H9 (cell line): ENCODE data around the gene DPYSL5. TPM values are rescaled to one million over a fixed set of nuclear protein-coding genes. Genes with fewer than 3 reads are reported as not detected.

Experiments
- DNase-seq: peaks from one replicate; pipeline ENCODE4 v3.0.0-alpha.2; 2017
- H2AFZ ChIP-seq: one replicate; pipeline ENCODE4 v1.6.1; 2013; ENCODE audit warnings: mild to moderate bottlenecking, low read length, control low read depth, moderate library complexity
- H2AK5ac ChIP-seq: 2 replicates; pipeline ENCODE4 v1.6.1; 2013; ENCODE audit warnings: low read length, control low read depth, mixed read lengths; ENCODE audit not compliant: insufficient read length
- H2BK120ac ChIP-seq: one replicate; pipeline ENCODE4 v1.6.1; 2013; ENCODE audit warnings: low read depth, mild to moderate bottlenecking, low read length, control low read depth, inconsistent platforms; ENCODE audit not compliant: poor library complexity, severe bottlenecking
- H2BK12ac ChIP-seq: 2 replicates; pipeline ENCODE4 v1.6.1; 2013; ENCODE audit warnings: low read length, control low read depth, mixed read lengths, low read depth; ENCODE audit not compliant: insufficient read length
- H2BK15ac ChIP-seq: 2 replicates; pipeline ENCODE4 v1.6.1; 2013; ENCODE audit warnings: low read depth, low read length, control low read depth
- H2BK20ac ChIP-seq: one replicate; pipeline ENCODE4 v1.6.1; 2013; ENCODE audit warnings: low read depth, mild to moderate bottlenecking, low read length, control low read depth, inconsistent platforms; ENCODE audit not compliant: poor library complexity, severe bottlenecking
- H2BK5ac ChIP-seq: 2 replicates; pipeline ENCODE4 v1.6.1; 2013; ENCODE audit warnings: low read length, control low read depth, mixed read lengths; ENCODE audit not compliant: insufficient read length
- H3K14ac ChIP-seq: 2 replicates; pipeline ENCODE4 v1.6.1; 2013; ENCODE audit warnings: low read length, control low read depth; ENCODE audit not compliant: insufficient read depth
- H3K18ac ChIP-seq: 2 replicates; pipeline ENCODE4 v1.6.1; 2013; ENCODE audit warnings: low read depth, mild to moderate bottlenecking, mixed read lengths, low read length, control low read depth; ENCODE audit not compliant: insufficient read length
- H3K23ac ChIP-seq: 2 replicates; pipeline ENCODE4 v1.6.1; 2013; ENCODE audit warnings: low read length, control low read depth, mixed read lengths, low read depth; ENCODE audit not compliant: insufficient read length
- H3K23me2 ChIP-seq: 2 replicates; pipeline ENCODE4 v1.6.1; 2013; ENCODE audit warnings: low read depth, mild to moderate bottlenecking, mixed read lengths, low read length, control low read depth; ENCODE audit not compliant: insufficient read length, poor library complexity, severe bottlenecking
- H3K27ac ChIP-seq: 2 replicates; pipeline ENCODE4 v1.5.1; 2013; ENCODE audit warnings: low read length, control low read depth, mixed read lengths, low read depth; ENCODE audit not compliant: insufficient read length
- H3K27me3 ChIP-seq: 2 replicates; pipeline ENCODE4 v1.6.1; 2013; ENCODE audit warnings: low read length, control low read depth, inconsistent platforms; ENCODE audit not compliant: insufficient read depth
- H3K4ac ChIP-seq: 2 replicates; pipeline ENCODE4 v1.6.1; 2013; ENCODE audit warnings: low read depth, mild to moderate bottlenecking, control low read depth, inconsistent platforms, low read length, moderate library complexity
- H3K4me1 ChIP-seq: 2 replicates; pipeline ENCODE4 v1.6.1; 2013; ENCODE audit warnings: low read length, control low read depth, inconsistent platforms; ENCODE audit not compliant: insufficient read depth
- H3K4me2 ChIP-seq: 2 replicates; pipeline ENCODE4 v1.6.1; 2013; ENCODE audit warnings: low read length, control low read depth, mixed read lengths; ENCODE audit not compliant: insufficient read length, insufficient read depth
- H3K56ac ChIP-seq: 2 replicates; pipeline ENCODE4 v1.6.1; 2013; ENCODE audit warnings: low read depth, mild to moderate bottlenecking, mixed read lengths, low read length, control low read depth; ENCODE audit not compliant: insufficient read length
- H3K79me1 ChIP-seq: 2 replicates; pipeline ENCODE4 v1.6.1; 2013; ENCODE audit warnings: low read depth, mild to moderate bottlenecking, moderate library complexity, low read length, control low read depth, inconsistent platforms; ENCODE audit not compliant: insufficient read depth, poor library complexity, severe bottlenecking
- H3K79me2 ChIP-seq: 2 replicates; pipeline ENCODE4 v1.6.1; 2013; ENCODE audit warnings: low read length, control low read depth, inconsistent platforms; ENCODE audit not compliant: insufficient read depth
- H3K9ac ChIP-seq: 2 replicates; pipeline ENCODE4 v1.6.1; 2013; ENCODE audit warnings: low read length, control low read depth, mixed read lengths; ENCODE audit not compliant: insufficient read length; ENCODE audit errors: extremely low read depth
- H3K9me3 ChIP-seq: one replicate; pipeline ENCODE4 v1.6.1; 2013; ENCODE audit warnings: low read depth, low read length, inconsistent platforms; ENCODE audit not compliant: control insufficient read depth
- H3T11ph ChIP-seq: one replicate; pipeline ENCODE4 v1.6.1; 2013; ENCODE audit warnings: mild to moderate bottlenecking, low read length, control low read depth, inconsistent platforms
- H4K20me1 ChIP-seq: one replicate; pipeline ENCODE4 v1.6.1; 2013; ENCODE audit not compliant: control insufficient read depth, insufficient read length, insufficient read depth
- H4K5ac ChIP-seq: 2 replicates; pipeline ENCODE4 v1.6.1; 2013; ENCODE audit warnings: low read depth, mild to moderate bottlenecking, mixed read lengths, low read length, control low read depth; ENCODE audit not compliant: insufficient read length
- H4K8ac ChIP-seq: replicated peaks from 2 replicates; pipeline ENCODE4 v1.6.1; 2013; ENCODE audit warnings: low read length, control low read depth, mixed read lengths, low read depth; ENCODE audit not compliant: insufficient read length
- H4K91ac ChIP-seq: 2 replicates; pipeline ENCODE4 v1.6.1; 2013; ENCODE audit warnings: low read depth, mild to moderate bottlenecking, moderate library complexity, mixed read lengths, low read length, control low read depth; ENCODE audit not compliant: insufficient read length
- H3K27ac Mint-ChIP-seq, 3 experiments: 2 replicates in 2 of 3; 3 replicates in 1 of 3; pipeline ENCODE4 v1.8.0; 2020 to 2021; ENCODE audit warnings: mixed read lengths in 3 of 3, mild to moderate bottlenecking in 1 of 3, moderate library complexity in 1 of 3
- H3K27me3 Mint-ChIP-seq: 2 replicates; pipeline ENCODE4 v1.8.0; 2021; ENCODE audit warnings: low read depth, mild to moderate bottlenecking, moderate library complexity, mixed read lengths
- H3K36me3 Mint-ChIP-seq, 3 experiments: 2 replicates in 2 of 3; 3 replicates in 1 of 3; pipeline ENCODE4 v1.8.0; 2020 to 2021; ENCODE audit warnings: low read depth in 3 of 3, mixed read lengths in 3 of 3; ENCODE audit not compliant: insufficient read depth in 1 of 3
- H3K4me1 Mint-ChIP-seq, 2 experiments: 2 replicates each; pipeline ENCODE4 v1.8.0; 2020; ENCODE audit warnings: mixed read lengths in 2 of 2
- H3K4me3 Mint-ChIP-seq, 2 experiments: 2 replicates in 1 of 2; 3 replicates in 1 of 2; pipeline ENCODE4 v1.8.0; 2020 to 2021; ENCODE audit warnings: mild to moderate bottlenecking in 2 of 2, mixed read lengths in 2 of 2, moderate library complexity in 1 of 2
- H3K9me3 Mint-ChIP-seq, 2 experiments: 2 replicates in 1 of 2; 3 replicates in 1 of 2; pipeline ENCODE4 v1.8.0; 2020; ENCODE audit warnings: mild to moderate bottlenecking in 2 of 2, mixed read lengths in 2 of 2, moderate library complexity in 1 of 2
- WGBS: extraction: QIAGEN DNeasy Blood & Tissue Kit; methylation state at CpG from one replicate; pipeline ENCODE4 v1.1.7; 2013; ENCODE audit warnings: missing lambda C conversion rate, low lambda C conversion rate, mixed read lengths; ENCODE audit not compliant: insufficient read length; ENCODE audit errors: extremely low coverage; 5-methylcytosine and 5-hydroxymethylcytosine counted together
- total RNA-seq: library from RNA; stranded (reverse); gene quantifications from 2 replicates; pipeline ENCODE4 v1.2.1, GENCODE V29; 2021
- TF ChIP-seq, protein P1 (sequence below): fragments of 200-600 bp; sonication (generic); conservative IDR thresholded peaks from 3 replicates; pipeline ENCODE4 v1.8.0; 2021; ENCODE audit warnings: antibody characterized with exemption, mild to moderate bottlenecking

Gene DPYSL5
- total RNA-seq, 1 experiment from 2014 or later = 6.4 TPM

DNA sequence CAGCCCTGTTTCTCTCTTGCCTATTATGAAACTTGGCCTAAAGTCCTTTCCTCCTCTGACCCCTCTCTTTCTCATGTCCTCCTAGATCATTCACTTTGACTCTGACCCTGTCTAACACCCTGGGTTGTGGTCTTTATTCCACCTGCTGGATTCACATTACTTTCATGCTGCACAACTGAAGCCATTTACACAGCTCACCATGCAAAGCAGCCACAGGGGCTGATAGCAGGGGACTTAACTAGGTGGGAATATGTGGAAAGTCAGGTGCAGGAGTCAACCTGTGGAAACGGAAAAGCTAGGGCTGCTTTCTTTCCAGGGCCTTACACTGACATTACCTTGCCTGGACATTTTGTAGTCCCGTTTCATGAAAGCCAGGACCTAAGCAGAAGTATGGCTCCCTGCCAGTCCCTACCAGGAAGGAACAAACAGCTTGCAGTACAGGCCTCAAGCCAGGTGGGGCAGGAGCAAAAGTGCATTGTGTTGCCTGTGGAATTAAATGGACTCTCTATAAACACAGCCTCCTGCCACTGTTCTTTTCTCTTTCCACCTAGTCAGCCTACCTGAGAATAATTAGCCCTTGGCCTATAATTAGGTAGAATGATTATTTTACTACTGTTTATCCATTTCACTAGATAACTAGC, 134.3 kb downstream of the DPYSL5 start:
- no peak overlapping the region for H4K5ac ChIP-seq
- no peaks in the 10 kb centered on the region for H3K27me3 ChIP-seq
- DNase-seq = peak; percentile 42
- no peaks in the 10 kb centered on the region for H4K20me1 ChIP-seq
- peaks cover 0 to 2% of the 10 kb centered on the region in 2 experiments; a peak in 1 of 4 replicates for H3K4me1 Mint-ChIP-seq
- no peak overlapping the region for H3K4me2 ChIP-seq
- H2AK5ac ChIP-seq = no peak overlapping the region
- TF ChIP-seq, protein P1, sequence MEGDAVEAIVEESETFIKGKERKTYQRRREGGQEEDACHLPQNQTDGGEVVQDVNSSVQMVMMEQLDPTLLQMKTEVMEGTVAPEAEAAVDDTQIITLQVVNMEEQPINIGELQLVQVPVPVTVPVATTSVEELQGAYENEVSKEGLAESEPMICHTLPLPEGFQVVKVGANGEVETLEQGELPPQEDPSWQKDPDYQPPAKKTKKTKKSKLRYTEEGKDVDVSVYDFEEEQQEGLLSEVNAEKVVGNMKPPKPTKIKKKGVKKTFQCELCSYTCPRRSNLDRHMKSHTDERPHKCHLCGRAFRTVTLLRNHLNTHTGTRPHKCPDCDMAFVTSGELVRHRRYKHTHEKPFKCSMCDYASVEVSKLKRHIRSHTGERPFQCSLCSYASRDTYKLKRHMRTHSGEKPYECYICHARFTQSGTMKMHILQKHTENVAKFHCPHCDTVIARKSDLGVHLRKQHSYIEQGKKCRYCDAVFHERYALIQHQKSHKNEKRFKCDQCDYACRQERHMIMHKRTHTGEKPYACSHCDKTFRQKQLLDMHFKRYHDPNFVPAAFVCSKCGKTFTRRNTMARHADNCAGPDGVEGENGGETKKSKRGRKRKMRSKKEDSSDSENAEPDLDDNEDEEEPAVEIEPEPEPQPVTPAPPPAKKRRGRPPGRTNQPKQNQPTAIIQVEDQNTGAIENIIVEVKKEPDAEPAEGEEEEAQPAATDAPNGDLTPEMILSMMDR = peak; percentile 50
- no peaks in the 10 kb centered on the region for H3K9me3 Mint-ChIP-seq
- H3K79me2 ChIP-seq = no peaks in the 10 kb centered on the region
- no peaks in the 10 kb centered on the region for H3K9me3 ChIP-seq
- H2BK20ac ChIP-seq = no peak overlapping the region
- H3K27ac ChIP-seq = no peak overlapping the region
- H3K4me1 ChIP-seq = no peaks in the 10 kb centered on the region
- no peak overlapping the region for H3K18ac ChIP-seq
- no peak overlapping the region for H3K9ac ChIP-seq
- no peak overlapping the region for H2BK5ac ChIP-seq
- no CpG with 5 or more reads among the region's 2 CpGs for WGBS
- H4K91ac ChIP-seq = no peak overlapping the region
- no peak overlapping the region for H3T11ph ChIP-seq
- no peaks in the 10 kb centered on the region for H3K36me3 Mint-ChIP-seq
- H3K23ac ChIP-seq = no peak overlapping the region
- peaks cover 11% of the 10 kb centered on the region for H3K27me3 Mint-ChIP-seq
- no peak overlapping the region for H3K4ac ChIP-seq
- no peak overlapping the region for H2AFZ ChIP-seq
- no peak overlapping the region for H4K8ac ChIP-seq
- H3K79me1 ChIP-seq = no peaks in the 10 kb centered on the region
- no peak overlapping the region for H3K27ac Mint-ChIP-seq
- no peak overlapping the region for H3K4me3 Mint-ChIP-seq
- H2BK120ac ChIP-seq = no peak overlapping the region
- no peak overlapping the region for H3K56ac ChIP-seq
- H3K23me2 ChIP-seq = no peaks in the 10 kb centered on the region
- no peak overlapping the region for H2BK12ac ChIP-seq
- H2BK15ac ChIP-seq = no peak overlapping the region
- H3K14ac ChIP-seq = no peak overlapping the region
